Rectal smooth muscle tissue (tissue), 1 donor: ENCODE results near the gene NMRK1.

Experiments used
- H3K27ac ChIP-seq: one replicate; pipeline ENCODE4 v1.7.0; 2013; ENCODE audit warnings: low read depth, low read length, inconsistent platforms
- H3K27me3 ChIP-seq: one replicate; pipeline ENCODE4 v1.7.0; 2013; ENCODE audit warnings: low read length; ENCODE audit not compliant: control insufficient read depth, insufficient read depth
- H3K36me3 ChIP-seq: one replicate; pipeline ENCODE4 v1.7.0; 2013; ENCODE audit warnings: low read length; ENCODE audit not compliant: control insufficient read depth, insufficient read depth
- H3K4me1 ChIP-seq: one replicate; pipeline ENCODE4 v1.7.0; 2013; ENCODE audit warnings: low read length; ENCODE audit not compliant: control insufficient read depth, insufficient read depth
- H3K4me3 ChIP-seq: one replicate; pipeline ENCODE4 v1.7.0; 2013; ENCODE audit warnings: low read length
- H3K9ac ChIP-seq: one replicate; pipeline ENCODE4 v1.7.0; 2013; ENCODE audit warnings: low read length

NMRK1 gene

DNA sequence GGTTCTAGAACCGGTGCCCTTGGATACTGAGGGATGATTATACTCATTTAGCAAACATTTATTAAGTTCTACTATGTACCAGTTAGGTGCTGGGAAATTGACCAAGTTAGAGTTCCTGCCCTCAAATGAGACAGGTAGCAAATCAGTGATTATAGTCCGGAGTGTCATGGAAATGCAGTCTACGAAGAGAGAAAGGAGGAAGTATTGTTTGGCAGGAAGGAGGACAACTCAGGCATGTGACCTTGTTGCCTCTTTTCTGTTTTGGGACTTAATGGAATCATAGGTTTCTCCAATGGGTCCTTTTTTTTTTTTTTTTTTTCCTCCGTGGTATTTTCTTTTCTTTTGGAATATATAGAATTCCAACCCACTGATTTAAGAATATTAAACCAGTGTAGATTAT lies 28.4 kb upstream of the NMRK1 start:
- peaks cover 7% of the 10 kb centered on the region for H3K36me3 ChIP-seq
- no peak overlapping the region for H3K27ac ChIP-seq
- H3K27me3 ChIP-seq, result no peaks in the 10 kb centered on the region
- H3K9ac ChIP-seq, result no peak overlapping the region
- H3K4me3 ChIP-seq, result no peak overlapping the region
- no peaks in the 10 kb centered on the region for H3K4me1 ChIP-seq

- no peaks in the 10 kb centered on the region for H3K4me1 ChIP-seq
- no peak overlapping the region for H3K27ac ChIP-seq
These were observed 24.8 kb upstream of the NMRK1 start for GRCh38 chr9:75112789-75113188.

GRCh38 chr9:75111019-75111622 lies 23.2 kb upstream of the NMRK1 start:
- H3K36me3 ChIP-seq, result no peaks in the 10 kb centered on the region
- no peaks in the 10 kb centered on the region for H3K4me1 ChIP-seq
- H3K4me3 ChIP-seq, result no peak overlapping the region
- H3K27ac ChIP-seq, result no peak overlapping the region
- H3K27me3 ChIP-seq, result no peaks in the 10 kb centered on the region
- H3K9ac ChIP-seq, result no peak overlapping the region

More at GRCh38 chr9:75112789-75113188, 24.8 kb upstream of the NMRK1 start:
- H3K36me3 ChIP-seq, result peaks cover 2% of the 10 kb centered on the region
- H3K27me3 ChIP-seq, result no peaks in the 10 kb centered on the region
- no peak overlapping the region for H3K9ac ChIP-seq
- no peak overlapping the region for H3K4me3 ChIP-seq

DNA sequence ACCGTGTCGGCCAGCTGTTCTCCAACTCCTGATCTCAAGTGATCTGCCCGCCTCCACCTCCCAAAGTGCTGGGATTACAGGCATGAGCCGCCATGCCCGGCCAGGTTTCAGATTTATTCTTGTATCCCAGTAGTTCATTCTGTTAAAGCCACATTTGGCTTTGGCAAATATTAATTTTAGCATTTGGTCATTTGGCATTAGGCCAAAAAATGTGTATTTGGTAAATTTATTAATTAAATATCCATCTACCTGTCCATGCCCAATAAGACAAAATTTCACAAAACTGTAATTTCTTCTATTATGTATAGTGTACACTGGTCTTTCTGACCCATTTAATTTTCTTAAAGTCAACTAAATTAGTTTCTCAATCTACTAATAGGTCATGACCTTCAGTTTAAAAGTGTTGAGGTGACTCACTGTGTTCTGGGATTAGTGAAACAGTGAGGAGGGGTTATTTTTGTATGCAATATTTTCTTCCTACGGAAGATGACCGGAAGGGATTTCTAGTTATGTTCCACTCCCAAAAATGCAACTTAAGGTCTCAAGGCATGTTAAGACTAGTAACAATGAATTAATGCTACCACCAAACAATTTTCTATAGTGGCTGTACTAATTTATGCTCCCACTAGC lies 21.4 kb upstream of the NMRK1 start:
- H3K9ac ChIP-seq, result no peak overlapping the region
- no peaks in the 10 kb centered on the region for H3K27me3 ChIP-seq
- H3K27ac ChIP-seq, result no peak overlapping the region
- no peaks in the 10 kb centered on the region for H3K36me3 ChIP-seq
- H3K4me3 ChIP-seq, result no peak overlapping the region
- H3K4me1 ChIP-seq, result no peaks in the 10 kb centered on the region

DNA sequence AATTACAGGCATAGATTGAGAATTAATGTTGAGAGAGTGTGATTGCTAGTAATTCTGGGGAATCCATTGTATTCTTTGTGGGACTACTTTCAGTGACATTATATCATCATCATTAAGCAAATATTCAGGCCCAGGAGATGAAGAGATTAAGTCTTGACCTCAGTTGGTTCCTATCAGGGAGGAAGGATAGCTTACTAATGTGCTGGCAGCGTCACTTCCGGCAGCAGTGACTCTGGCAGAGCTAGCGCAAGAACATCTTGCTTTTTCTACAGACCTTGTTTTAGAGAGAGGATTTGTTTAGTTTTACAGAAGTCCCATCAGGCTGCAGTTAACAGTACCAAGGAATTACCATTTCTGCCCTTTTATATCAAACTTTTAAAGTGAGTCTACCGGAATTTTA lies 20.6 kb upstream of the NMRK1 start:
- Histone ChIP-seq H3K36me3 (no peaks in the 10 kb centered on the region), H3K27me3 (no peaks in the 10 kb centered on the region), H3K4me1 (no peaks in the 10 kb centered on the region), H3K4me3 (no peak overlapping the region), H3K9ac (no peak overlapping the region), H3K27ac (no peak overlapping the region)

GRCh38 chr9:75106857-75107256 lies 18.9 kb upstream of the NMRK1 start:
- Histone ChIP-seq H3K4me1 (no peaks in the 10 kb centered on the region), H3K27ac (no peak overlapping the region), H3K4me3 (no peak overlapping the region), H3K36me3 (no peaks in the 10 kb centered on the region), H3K27me3 (no peaks in the 10 kb centered on the region), H3K9ac (no peak overlapping the region)

DNA sequence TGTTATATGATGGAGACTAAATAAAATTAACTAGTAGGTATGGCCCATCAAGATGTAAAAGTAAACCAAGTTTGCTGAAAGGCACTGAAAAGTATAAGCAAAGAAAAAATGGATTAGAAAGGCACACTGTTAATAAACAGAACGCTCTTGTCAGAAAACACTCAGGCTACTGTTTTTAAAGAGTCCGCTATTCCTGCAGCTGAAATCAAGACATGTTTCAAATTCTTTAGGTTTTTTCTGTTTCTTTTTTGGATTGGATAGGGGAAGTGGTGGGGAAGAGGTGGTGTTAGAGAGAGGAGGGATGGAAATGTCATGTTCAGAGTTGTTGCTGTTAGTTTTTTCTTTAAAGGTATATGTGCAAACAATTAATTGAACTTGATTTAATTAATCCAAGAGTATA lies 17.9 kb upstream of the NMRK1 start:
- no peaks in the 10 kb centered on the region for H3K4me1 ChIP-seq
- H3K4me3 ChIP-seq, result no peak overlapping the region
- H3K27ac ChIP-seq, result no peak overlapping the region

DNA sequence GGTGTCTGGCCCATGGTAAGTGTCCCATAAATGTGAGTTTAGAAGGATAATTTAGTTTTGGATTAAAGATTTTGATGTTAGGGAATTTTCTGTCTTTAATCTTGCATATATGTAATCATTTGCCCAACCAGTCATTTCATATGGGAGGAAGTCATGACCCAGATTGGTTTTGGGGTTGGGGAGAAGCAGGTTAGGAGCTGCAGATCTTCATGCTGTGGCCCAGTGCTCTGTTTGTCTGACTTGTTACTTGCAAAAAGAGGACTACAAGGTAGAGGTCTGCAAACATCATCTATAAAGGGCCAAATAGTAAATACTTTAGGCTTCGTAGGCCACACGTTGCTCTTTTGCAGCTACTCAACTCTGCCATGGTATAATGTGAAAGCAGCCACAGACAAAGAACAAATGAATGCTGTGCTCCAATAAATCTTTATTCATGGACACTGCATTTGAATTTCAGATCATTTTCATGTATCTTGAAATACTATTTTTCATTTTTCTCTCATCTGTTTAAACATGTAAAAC lies 17.1 kb upstream of the NMRK1 start:
- H3K4me3 ChIP-seq, result no peak overlapping the region
- H3K27me3 ChIP-seq, result no peaks in the 10 kb centered on the region
- no peaks in the 10 kb centered on the region for H3K36me3 ChIP-seq
- no peak overlapping the region for H3K27ac ChIP-seq
- no peak overlapping the region for H3K9ac ChIP-seq
- H3K4me1 ChIP-seq, result no peaks in the 10 kb centered on the region

More for the DNA sequence above, 17.9 kb upstream of the NMRK1 start:
- no peaks in the 10 kb centered on the region for H3K27me3 ChIP-seq
- no peaks in the 10 kb centered on the region for H3K36me3 ChIP-seq
- no peak overlapping the region for H3K9ac ChIP-seq

DNA sequence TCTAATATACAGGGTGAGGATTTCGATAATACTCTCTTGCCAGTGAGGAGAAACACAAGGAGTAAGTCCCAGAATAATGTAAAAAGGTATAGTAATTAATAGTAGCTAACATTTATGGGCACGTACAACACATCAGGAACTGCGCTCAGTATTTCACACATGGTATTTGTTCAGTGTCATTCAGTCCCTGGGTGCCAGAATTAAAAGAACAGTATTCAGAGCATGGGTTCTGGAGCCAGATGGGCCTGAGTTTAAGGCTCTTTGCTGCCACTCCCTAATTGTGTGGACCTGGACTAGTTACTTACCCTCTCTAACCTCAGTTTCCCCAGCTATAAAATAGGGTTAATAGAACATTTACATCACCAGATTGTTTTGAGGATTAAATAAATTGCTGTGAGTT lies 16.7 kb upstream of the NMRK1 start:
- no peaks in the 10 kb centered on the region for H3K4me1 ChIP-seq
- no peak overlapping the region for H3K9ac ChIP-seq
- no peak overlapping the region for H3K27ac ChIP-seq
- H3K27me3 ChIP-seq, result no peaks in the 10 kb centered on the region
- no peak overlapping the region for H3K4me3 ChIP-seq
- no peaks in the 10 kb centered on the region for H3K36me3 ChIP-seq

GRCh38 chr9:75102177-75102790 lies 14.3 kb upstream of the NMRK1 start:
- H3K4me3 ChIP-seq, result no peak overlapping the region
- H3K27ac ChIP-seq, result no peak overlapping the region
- no peaks in the 10 kb centered on the region for H3K4me1 ChIP-seq
- no peak overlapping the region for H3K9ac ChIP-seq
- no peaks in the 10 kb centered on the region for H3K27me3 ChIP-seq
- H3K36me3 ChIP-seq, result no peaks in the 10 kb centered on the region

DNA sequence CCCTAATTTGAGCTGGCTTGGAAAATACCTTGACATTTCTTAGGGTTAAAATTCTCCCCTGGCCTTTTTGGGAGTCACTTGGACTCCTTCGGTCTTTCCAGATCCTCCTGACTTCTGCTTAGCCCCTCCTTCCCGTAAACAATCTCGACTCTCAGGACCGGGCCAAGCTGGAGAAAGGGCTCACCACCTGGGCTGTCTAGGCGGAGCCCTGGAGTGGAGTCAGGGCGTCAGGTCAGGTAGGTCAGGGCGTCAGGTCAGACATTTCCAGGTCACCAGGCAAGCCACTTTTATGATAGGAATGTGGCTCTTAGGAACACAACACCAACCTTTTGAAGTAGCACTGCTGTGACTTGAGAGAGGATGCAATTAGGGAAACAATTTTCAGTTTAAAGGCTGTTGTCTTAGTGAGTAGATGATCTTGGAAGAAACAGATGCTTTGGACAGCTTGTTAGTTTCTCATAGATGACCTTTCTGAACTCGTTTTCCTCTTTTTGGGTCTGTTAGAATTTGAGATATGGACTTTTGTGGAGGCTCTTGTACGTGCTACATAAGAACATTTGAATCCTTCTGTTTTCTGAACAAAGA lies 13.1 kb upstream of the NMRK1 start:
- Histone ChIP-seq H3K27me3 (no peaks in the 10 kb centered on the region), H3K36me3 (no peaks in the 10 kb centered on the region), H3K27ac (no peak overlapping the region), H3K9ac (no peak overlapping the region), H3K4me1 (no peaks in the 10 kb centered on the region), H3K4me3 (no peak overlapping the region)

GRCh38 chr9:75096796-75097195 lies 8.8 kb upstream of the NMRK1 start:
- Histone ChIP-seq H3K27ac (no peak overlapping the region), H3K27me3 (no peaks in the 10 kb centered on the region), H3K36me3 (no peaks in the 10 kb centered on the region), H3K4me3 (no peak overlapping the region), H3K4me1 (no peaks in the 10 kb centered on the region), H3K9ac (no peak overlapping the region)
